HG02981 (cell line): ENCODE measurements around the gene MCF2L.
"Not testable (repeated sequence)": the region's sequence is repeated elsewhere in the genome, so short reads cannot be mapped to it uniquely, and the experiment has no call there.

Experiments
- ATAC-seq: cut with Tn5 transposase; IDR thresholded peaks from one replicate; pipeline ENCODE4 v1.9.1; 2021; ENCODE audit warnings: mild to moderate bottlenecking, moderate library complexity; ENCODE audit not compliant: unreplicated experiment

The MCF2L gene

DNA sequence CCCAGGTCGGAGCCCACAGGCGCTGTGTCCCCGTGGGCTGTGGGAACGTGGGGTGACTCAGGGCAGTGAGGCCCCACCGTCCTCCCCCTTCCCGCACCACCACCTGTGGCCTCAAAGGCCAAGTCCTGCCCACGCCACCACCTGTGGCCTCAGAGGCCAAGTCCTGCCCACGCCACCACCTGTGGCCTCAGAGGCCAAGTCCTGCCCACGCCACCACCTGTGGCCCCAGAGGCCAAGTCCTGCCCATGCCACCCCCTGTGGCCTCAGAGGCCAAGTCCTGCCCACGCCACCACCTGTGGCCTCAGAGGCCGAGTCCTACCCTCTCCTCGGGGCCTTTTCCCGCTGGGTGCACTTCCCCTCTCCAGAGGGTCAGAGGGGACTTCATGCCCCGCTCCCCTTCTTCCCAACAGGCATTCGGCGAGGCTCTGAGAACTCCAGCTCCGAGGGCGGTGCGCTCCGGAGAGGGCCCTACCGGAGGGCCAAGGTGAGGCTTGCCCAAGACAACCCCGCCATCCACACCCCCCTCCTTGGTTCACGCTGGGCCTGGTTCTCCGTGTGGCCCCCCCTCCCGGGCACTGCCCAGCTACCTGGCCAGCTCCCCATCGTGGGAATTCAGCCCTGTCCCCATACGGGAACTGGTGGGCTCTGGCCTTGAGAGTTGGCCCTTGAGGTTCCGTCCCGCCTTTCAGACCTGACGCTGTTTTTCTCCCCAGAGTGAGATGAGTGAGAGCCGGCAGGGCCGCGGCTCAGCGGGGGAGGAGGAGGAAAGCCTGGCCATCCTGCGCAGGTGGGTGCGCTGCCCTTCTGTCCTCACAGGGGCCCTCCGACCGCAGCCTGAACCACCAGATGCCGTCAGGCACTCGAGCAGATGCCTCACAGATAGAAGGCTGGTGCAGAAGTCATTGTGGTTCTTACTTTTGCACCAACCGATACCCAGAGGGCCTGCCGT is 109.2 kb downstream of the MCF2L start:
- no peak for ATAC-seq

DNA sequence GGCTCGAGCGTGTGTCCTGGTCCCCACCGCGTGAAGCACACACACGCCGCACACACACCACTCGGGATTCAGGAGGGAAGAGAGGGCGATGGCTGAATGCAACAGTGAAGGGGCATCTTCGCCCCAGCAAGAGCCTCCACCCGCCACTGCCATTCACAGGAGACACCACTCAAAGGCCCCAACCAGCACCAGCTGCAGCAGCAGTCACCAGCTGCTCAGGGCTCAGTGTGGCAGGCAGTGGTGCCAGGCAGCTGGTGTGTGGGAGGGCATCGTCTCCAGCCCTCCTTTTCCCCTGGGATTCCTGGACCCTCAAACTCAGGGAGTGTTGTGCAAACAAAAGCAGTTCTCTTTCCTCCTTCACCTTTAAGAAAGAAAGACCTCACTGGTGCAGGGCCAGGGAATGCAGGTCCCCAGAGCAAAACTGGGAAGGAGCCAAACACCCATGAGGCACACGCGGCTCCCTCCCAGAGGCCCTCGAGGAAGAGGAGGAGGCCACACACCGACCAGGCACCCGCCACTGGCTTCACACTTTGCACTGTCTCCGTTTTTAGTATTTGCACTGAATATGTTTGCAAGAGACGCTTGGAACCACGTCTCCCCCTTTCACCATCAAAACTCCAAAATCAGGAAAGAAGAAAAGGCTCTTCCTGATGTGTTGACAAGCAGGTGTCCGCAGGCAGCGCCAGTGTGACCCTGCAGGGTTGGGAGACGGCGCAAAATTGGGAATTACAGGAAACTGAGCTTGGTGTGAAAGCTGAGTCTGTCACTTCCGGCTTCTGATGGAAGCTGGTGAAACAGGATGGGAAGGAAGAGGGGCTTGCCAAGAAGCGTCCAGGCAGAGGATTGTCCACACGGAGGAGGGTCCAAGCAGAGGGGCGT is 110.1 kb downstream of the MCF2L start:
- ATAC-seq: no peak

DNA sequence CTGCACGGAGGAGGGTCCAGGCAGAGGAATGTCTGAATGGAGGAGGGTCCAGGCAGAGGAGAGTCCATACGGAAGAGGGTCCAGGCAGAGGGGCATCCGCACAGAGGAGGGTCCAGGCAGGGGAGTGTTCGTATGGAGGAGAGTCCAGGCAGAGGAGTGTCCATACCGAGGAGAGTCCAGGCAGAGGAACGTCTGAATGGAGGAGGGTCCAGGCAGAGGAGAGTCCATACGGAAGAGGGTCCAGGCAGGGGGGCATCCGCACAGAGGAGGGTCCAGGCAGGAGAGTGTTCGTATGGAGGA is 110.7 kb downstream of the MCF2L start:
- ATAC-seq: not testable (repeated sequence)

DNA sequence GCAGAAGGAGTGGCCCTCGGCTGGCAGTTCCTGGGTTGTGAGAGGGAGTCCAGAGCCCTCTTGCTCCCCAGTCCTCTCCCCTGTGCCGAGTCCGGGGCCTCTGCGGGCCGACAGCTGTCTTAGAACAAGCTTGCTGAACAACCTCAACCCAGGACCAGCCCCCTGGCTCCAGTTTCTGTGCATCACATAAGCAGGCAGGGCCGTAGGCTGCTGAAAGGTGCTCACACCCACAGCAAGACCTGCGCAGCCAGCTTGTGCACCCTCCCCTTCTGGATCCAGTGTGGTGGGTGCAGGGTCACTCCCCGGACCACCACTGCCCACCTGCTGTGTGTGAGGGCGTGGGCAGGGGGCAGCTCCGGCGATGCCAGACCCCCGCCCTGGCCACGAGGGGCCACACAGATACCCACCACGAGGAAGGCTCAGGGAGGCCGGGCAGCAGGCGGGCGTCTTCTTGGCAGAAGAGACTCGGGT is 111.4 kb downstream of the MCF2L start:
- no peak for ATAC-seq

DNA sequence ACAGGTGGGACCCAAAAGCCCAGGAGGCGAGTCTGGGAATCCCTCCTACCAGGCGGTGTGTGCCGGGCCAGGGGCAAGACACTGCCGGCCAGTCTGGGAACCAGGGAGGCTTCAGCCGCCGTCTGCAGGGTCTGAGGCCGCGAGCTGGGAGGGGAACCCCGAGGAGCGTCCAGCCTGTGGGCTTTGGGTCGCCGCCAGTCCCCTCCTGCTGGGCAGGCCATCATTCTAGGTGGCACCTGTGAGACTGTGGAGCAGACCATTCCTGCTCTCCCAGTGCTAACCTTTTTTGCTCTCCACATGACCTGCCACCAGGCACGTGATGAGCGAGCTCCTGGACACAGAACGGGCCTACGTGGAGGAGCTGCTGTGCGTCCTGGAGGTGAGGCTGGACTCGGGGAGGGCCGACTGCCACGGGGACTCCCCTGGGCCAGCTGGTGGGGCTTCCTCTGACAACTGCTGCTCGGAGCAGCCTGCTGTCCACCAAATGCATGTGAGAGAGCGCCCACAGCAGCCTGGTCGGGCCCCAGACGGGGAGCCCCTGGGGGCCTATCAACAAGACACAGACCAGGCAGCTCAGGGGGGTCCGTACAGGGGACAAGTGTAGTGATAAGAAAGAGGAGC is 112.0 kb downstream of the MCF2L start:
- ATAC-seq: no peak

DNA sequence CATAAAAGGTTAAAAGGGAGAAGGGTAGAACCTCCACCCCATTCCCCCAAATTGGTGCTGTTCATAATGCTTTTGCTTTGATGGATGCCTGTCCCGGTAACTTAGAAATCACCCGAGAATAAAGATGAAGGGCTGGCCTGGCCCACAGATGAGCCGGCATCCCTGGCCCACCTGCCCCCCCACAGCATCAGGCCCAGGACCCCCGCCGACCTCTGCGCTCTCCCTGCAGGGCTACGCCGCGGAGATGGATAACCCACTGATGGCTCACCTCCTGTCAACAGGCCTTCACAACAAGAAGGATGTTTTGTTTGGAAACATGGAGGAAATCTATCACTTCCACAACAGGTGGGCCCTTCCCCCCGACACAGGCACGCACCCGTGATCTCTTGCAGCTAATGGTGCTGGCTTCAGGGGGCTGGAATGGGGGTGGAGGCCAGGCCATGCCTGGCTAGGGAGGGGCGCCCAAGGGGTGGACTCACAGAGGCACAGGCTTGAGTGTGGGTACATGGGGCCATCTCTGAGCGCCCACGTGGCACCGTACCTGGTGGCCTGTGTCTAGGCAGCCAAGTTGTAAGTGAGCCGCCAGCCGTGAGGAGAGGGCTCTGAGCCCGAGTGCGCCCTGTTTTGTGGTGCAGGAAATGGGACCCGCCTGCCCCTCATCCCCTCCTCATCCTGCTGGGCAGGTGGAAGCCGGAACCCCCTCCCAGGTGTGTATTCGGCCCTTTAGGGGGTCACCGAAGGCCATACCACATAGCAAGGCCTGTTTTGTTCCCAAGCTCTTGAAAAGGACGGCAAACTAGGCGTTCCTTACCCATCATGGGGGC is 113.4 kb downstream of the MCF2L start:
- no peak for ATAC-seq

DNA sequence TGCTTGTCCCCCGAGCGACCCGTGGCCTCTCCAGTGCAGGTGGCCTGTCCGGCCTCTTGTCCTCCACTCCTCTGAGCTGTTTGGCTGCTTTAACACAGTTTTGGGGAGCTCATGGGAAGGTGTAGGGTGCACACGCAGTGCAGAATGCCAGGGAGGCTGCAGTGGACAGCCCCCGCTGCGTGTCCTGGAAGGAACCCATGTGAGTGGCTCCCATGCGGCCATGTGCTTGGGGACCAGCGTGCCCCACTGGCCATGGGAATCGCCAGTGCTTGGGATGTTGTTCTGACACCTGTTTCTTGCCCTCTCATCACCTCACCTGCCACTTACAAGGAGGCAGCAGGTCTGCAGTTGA is 114.0 kb downstream of the MCF2L start:
- no peak for ATAC-seq

DNA sequence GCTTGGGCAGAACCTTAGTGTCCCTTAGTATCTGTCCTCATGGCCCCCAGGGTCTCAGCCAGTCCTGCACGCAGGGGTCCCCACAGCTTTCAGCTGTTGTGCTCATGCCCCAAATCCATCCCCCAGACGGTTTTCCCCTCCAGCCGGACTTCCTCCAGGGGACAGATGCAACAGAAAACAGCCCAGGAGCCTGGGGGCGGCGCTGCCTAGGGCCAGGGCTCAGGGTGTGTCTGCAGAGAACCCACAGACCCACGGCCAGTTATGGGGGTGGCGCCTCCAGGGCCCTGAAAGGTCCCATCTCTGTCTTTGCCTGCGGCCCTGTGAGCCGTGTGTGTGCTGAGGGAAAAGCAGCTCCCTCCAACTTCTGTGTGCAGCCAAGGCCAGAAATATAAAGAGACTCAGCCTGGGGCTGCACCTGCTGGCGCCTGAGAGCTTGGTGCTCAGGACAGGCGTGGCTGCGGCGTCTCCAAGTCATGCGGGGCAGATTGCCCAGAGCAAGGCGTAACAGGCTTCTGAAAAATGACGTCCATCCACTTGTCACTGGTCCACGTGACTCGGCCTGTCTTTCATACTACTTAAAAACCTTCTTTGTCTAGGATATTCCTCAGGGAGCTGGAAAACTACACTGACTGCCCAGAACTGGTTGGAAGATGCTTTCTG is 114.5 kb downstream of the MCF2L start:
- ATAC-seq: no peak

DNA sequence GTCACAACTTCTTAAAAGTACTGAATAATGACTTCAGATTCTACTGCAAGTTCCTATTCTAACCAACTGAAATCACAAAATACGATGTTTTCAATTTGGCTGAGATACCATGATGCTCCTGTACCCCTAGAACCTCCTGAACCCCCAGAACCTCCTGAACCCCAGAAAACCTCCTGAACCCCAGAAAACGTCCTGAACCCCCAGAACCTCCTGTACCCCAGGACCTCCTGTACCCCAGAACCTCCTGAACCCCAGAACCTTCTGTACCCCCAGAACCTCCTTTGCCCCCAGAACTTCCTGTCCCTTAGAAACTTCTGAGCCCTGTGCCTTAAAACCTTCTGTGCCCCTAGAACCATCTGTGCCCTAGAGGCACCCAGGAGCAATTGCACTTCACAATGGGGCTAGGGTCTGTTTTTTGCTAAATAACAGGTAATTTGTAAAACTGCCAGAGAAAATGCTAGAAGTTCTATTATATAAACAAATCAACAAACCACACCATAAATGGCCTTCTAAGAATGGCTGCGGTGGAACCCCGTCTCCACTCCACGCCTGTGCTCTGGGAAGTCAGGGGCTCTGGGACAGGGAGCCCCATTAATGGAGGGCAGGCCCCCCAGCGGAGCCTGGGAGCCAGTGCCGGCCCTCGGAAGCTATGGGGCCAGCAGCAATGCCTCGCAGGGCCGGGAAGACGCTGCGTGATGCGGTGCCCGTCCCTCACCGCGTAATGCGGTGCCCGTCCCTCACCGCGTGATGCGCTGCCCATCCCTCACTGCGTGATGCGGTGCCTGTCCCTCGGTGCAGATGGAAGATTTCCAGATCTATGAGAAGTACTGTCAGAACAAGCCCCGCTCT is 115.3 kb downstream of the MCF2L start:
- ATAC-seq: no peak

DNA sequence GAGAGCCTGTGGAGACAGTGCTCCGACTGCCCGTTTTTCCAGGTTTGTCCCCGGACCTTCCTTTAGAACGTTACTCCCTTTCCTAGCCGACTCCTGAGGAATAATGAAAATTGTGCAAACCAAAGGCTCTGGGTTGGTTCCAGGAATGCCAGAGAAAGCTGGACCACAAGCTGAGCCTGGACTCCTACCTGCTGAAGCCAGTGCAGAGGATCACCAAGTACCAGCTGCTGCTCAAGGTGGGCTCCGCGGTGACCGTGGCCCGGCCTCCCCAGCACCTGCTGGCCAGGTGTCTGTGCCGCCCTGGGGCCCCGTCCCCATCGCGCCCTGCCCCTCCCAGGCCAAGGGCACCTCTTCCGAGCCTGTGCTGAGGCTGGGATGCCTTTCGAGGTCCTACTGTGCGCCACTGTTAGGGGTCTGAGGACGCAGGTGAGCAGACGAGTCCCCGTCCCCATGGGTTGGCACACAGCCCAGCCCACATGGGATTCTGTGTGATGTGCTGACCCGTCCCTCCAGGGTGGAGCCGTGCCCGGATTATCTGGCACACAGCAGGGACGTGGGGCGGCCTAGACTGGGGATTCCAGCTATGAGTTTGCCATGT is 116.0 kb downstream of the MCF2L start:
- no peak for ATAC-seq

DNA sequence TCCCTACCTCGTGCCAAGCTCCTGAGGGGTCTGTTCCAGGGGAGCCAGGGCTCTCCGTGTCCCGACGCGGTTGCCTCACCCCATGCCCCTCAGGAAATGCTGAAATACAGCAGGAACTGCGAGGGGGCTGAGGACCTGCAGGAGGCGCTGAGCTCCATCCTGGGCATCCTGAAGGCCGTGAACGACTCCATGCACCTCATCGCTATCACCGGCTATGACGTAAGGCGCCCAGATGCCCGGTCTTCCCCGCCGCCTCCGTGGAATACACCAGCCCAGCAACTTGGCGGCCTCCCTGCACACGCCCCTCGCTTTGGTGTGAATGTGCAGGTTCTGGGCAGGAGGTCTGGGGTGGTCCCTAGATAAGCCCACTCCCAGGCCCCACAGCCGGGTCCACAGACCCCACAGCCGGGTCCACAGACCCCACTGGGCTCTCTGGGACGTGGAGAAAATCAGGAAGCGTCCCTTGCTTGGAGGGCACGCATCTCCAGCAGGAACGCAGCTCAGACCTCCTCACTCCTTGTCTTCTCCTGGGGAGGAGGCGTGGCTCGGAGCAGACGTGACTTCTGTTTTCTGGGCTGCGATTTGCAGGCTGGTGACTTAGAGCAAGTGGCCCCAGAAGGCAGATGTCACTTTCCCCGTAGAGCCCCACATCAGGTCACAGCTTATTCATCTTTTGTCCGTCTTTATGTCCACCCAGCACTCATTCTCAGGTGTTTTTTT is 117.2 kb downstream of the MCF2L start:
- ATAC-seq: no peak

DNA sequence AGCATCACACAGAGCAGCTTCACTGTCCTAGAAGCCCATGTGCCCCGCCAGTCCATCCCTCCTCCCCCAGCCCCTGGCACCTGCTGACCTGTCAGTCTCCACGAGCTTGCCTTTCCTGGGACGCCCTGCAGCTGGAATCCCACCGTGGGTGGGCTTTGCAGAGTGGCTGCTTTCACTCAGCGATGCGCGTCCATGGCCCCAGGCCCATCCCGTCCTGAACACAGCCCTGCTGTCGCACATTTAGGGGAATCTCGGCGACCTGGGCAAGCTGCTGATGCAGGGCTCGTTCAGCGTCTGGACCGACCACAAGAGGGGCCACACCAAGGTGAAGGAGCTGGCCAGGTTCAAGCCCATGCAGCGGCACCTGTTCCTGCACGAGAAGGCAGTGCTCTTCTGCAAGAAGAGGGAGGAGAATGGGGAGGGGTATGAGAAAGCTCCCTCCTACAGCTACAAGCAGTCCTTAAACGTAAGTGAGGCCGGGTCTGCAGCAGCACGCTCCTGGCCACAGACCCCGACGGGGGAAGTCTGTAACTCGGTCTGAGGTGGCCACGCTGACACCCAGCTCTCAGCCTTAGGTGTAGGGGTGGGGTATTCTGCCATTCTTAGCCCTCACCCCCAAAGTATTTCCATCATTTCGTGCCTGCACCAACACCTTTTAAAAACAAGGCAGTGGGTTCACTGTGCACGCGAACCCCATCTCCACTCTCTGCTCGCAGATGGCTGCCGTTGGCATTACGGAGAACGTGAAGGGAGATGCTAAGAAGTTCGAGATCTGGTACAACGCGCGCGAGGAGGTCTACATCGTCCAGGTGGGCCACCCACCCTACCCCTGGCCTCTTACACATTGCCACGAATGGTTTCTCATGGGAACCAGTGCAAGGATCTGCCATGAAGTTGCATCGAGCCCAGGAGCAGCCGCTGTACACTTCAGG is 118.2 kb downstream of the MCF2L start:
- no peak for ATAC-seq

DNA sequence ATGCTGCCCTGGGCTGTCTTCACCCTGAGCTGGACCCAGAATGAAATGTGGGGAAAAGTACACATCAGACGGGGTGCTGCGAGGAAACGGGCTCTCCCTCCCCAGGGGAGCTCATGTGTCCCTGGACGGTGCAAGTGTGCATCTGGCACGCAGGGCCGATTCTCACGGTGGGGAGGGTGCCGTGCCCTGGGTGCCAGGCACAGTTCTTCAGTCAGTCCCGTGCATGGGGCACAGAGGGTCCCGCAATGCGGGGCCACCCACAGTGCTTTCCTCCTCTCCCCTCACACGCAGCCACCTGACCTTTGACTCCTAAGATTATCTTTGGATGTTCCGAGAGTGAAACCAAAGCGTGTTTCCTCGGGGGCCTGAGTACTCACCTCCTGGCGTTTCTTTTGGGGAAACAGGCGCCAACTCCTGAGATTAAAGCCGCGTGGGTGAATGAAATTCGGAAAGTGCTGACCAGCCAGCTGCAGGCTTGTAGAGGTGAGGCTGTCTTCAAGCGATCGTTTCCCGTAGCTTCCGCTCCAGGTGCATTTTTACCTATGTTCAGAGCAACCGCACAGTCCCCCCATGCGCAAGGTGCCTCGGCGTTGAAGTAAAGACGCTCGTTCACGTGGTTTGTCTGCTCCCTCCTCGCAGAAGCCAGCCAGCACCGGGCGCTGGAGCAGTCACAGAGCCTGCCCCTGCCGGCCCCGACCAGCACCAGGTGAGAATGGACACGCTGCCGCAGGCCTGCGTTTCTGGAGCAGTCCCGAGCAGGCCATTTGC is 119.1 kb downstream of the MCF2L start:
- no peak for ATAC-seq

DNA sequence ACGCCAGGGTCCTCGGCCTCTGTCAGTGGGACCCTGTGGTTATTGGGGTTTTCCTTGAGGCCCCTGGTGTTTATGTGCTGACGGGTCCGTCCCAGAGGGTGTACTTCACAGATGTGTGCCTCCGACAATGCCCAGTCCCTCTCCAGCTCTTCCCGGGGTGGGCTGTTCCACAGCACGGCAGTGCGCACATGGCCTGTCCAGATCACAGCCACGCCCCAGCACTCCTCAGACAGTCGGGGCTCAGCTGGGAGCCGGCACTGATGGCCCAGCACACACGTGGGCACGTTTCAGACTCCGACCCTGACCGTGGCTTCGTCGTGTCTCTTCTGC is 119.6 kb downstream of the MCF2L start:
- no peak for ATAC-seq

DNA sequence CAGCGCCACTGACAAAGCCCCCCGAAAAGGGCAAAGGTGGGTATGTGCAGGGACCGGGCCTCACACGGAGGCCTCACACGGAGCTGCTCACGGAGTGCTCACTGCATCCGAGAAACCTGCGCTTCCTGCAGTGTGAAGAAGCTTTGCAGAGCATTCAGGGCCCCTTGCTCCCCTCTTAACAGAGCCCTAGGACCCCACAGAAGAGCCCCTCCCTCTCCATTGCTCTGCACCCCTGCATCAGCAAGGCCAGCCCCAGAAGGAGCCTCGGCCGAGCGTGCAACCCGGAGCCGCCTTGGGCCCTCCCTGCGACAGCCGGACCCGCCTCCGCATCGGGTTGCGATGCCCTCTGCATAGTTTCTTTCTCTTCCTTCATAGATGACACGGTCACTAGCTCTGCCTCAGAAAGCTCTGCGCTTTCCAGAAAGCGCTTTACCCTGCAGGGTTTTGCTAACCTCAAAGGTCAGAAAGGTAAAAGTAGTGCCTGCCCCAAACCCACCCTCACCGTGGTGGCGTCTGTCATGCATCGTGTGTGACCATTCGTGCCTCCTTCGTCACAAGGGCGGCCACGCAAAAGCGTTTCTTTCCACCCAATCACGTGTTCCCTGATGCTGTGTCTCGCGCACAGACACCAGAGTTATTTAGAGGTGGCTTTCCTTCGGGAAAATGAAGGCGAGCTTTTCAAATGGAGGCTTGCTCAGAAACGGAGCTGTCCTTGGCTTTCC is 120.8 kb downstream of the MCF2L start:
- no peak for ATAC-seq

DNA sequence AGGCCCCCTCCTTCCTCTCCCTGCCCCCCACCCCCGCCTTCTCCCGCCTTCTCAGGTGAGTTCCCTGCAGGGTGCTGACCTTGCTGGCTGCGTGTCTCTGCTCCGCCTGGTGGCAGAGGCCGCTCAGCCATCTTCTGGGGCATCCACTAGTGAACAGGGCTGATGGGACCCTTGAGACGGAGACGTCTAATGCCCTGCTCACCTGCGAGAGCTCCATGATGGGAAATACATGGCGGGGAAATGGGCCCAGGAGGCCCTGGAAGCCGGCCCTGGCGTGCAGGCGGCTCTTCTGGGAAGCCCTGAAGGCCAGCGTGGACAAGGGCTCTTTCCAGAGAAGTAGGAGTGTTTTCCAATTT is 121.4 kb downstream of the MCF2L start:
- ATAC-seq: no peak
